Activated CD4-positive, alpha-beta T cell treated with anti-CD3 and anti-CD28 coated beads, Interleukin-2, amount 50 U/mL, for 16 hours (primary cell): ENCODE data around the gene TMEM187.

ENCODE experiments used
- DNase-seq: peaks from one replicate; pipeline ENCODE4 v3.0.0-alpha.2; 2020

TMEM187 gene

GRCh38 chrX:154023276-154024000 is 50.9 kb downstream of the TMEM187 start:
- DNase-seq, result no peak

GRCh38 chrX:154024271-154024670 is 51.7 kb downstream of the TMEM187 start:
- DNase-seq, result no peak

GRCh38 chrX:154025230-154025629 is 52.7 kb downstream of the TMEM187 start:
- DNase-seq, result no peak

- DNase-seq, result no peak
Observed at GRCh38 chrX:154026136-154027021, 53.8 kb downstream of the TMEM187 start.

- DNase-seq, result no peak
Observed at GRCh38 chrX:154027022-154027402, 54.5 kb downstream of the TMEM187 start.

- DNase-seq, result no peak
Observed at GRCh38 chrX:154027986-154028385, 55.4 kb downstream of the TMEM187 start.

- no peak for DNase-seq
Observed at GRCh38 chrX:154028502-154029184, 56.1 kb downstream of the TMEM187 start.

- no peak for DNase-seq
Observed at GRCh38 chrX:154029439-154029838, 56.9 kb downstream of the TMEM187 start.

GRCh38 chrX:154030266-154030665 is 57.7 kb downstream of the TMEM187 start:
- DNase-seq, result no peak

GRCh38 chrX:154030715-154031305 is 58.3 kb downstream of the TMEM187 start:
- DNase-seq, result no peak

- DNase-seq, result no peak
Observed at GRCh38 chrX:154032160-154032559, 59.6 kb downstream of the TMEM187 start.

GRCh38 chrX:154032653-154033052 is 60.1 kb downstream of the TMEM187 start:
- no peak for DNase-seq
